Measurements from ENCODE around the gene NUMBL.

The NUMBL gene

DNA sequence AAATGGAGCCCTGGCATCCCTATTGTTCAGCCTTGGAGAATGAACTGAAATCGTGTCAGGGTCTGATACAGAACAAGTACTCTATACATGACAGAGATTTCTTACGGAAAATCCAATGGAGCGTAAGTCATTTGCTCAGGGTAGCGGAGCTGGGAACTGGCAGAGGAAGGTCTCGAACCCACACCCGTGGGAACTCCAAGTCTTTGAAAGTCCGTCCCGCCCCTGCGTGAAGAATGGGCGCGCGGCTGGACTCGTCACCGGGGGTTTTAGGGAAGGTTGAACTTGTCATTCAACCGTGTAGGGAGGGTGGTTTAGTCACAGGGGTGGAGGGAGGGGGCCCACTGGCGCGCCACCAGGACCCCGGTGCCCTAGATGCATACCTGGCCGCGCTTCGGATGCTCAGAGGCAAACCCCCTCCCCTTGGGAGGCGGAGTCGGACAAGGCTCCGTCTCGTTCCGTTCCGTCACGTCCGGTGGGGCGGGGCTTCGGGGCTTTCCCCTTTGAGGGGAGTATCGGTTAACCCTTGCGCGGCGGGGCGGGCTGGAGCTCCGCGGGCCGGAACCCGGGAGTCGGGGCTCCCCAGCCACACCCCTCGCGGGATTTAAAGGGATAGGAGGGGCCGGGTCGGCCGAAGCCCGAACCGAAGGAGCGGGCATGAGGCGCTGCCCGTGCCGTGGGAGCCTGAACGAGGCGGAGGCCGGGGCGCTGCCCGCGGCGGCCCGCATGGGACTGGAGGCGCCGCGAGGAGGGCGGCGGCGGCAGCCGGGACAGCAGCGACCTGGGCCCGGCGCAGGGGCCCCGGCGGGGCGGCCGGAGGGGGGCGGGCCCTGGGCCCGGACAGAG lies 26.3 kb upstream of the NUMBL start, which contains the start of the genes COQ8B and ITPKC:
Gene COQ8B (minus strand): TSS at position 405 of the 843 bp plus-strand sequence. CDS start 2,254 bp downstream, outside the sequence.
Gene ITPKC (plus strand): TSS at position 631 of the 843 bp plus-strand sequence. CDS start 24 bp downstream, at position 655.
- peak; percentile 99 for DNase-seq (ENCODE audit: low spot score)

DNA sequence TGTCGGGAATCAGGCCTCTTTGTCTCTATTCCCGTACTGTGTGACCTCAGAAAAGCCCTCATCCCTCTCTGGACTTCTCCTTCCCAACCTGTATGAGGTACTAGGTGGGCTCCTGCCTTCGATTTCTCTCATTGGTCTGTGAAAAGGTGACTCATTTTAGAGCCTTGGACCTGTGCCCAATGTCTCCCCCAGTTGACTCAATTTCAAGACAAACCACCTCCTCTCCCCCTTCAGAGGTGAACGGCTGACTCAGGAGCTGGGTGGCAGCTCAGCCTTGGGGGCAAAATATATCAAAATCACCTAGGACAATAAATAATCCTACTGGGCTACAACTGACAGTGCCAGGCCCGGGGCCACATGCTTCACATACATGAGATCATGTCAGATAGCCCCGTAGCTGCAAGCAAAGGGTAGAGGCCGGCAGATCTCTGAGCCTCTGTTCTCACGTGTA lies 25.6 kb upstream of the NUMBL start:
- no peak for DNase-seq (ENCODE audit: low spot score)

DNA sequence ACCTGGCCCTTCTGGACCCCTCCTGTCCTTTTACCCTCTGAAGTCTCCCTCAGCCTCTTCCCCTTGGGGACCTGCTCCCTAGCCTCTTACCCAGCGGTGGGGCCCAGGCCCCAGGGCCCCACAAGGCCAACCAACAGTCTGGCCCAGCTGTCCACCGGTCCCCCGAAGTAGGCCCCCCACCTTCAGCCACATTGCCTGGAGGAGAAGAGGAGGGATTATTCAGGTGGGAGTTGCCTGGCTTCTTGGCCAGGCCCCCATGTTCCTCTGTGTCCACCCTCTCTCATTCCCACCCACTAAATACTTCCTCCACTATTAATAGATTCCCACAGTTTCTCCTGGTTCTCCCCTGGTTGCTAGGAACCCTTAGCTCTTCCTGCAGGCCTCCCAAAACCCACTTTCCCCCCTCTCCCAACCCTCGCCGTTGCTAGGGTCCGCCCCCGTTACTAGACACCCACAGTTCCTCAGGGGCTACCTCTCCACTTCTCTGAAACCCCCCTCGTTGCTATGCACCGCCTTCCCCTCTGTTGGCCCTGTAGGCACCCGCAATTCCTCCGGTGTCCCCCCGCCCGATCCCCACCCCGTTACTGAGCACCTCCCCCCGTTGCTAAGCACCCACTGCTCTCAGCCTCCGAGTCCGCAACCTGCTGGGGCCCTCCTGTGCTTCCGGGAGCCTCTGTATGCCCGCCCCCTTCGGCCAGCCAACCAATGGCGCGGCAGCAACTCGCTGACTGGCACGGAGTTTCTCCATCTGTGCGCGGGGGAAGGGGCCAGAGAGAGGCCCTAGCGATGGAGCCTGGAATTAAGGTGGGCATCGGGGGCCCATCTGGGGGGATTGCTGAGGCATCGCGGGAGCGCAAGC lies 24.2 kb upstream of the NUMBL start:
- peak; percentile 96 for DNase-seq (ENCODE audit: low spot score)

DNA sequence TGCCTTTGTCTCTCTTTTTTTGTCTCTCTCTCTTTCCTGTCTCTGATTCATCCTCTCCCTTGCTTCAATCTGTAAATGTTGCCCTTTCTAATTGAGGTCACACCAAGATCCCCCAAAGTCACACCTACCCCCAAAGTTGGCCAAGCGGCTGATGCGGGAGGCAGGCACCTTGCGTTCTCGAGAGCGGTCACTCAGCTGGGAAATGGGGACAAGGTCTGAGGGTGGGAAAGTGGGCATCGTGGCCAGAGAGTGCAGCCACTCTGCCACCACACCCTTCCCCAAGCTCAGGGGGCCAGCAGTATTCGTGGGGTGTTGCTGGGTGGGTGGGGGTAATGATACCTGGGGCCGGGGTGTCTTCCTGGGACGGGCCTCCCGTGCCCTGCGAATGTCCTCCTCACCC lies 23.5 kb upstream of the NUMBL start:
- no peak for DNase-seq (ENCODE audit: low spot score)

DNA sequence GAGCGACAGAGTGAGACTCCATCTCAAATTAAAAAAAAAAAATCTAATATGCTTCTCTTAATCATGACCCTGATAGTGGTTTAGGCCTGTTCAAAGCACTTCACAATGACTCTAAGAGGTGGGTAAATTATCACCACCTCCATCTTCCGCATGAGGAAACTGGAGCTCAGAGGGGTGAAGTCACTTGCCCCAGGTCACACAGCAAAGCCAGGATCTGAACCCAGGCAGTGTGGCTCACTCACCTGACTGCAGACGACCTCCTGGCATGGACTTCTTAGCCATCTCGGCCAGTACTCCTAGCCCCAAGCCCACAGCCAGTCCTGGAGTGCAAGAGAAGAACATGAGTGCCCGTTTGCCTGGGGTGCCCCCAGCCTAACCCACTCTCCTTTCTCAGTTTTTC lies 19.4 kb upstream of the NUMBL start:
- DNase-seq (ENCODE audit: low spot score) = no peak

DNA sequence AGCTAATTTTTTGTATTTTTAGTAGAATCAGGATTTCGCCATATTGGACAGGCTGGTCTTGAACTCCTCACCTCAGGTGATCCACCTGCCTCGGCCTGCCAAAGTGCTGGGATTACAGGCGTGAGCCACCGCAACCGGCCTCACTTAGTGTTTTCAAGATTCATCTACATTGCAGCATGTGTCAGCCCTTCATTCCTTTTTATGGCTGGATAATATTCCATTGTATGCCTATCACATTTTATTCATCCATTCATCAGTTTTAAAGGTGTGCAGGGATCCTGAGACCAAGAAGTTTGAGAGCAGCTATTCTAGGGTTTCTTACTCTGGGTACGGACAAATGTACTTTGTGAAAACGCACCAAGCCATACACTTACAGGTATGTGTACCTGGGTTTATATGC lies 17.2 kb upstream of the NUMBL start:
- no peak for DNase-seq (ENCODE audit: low spot score)

DNA sequence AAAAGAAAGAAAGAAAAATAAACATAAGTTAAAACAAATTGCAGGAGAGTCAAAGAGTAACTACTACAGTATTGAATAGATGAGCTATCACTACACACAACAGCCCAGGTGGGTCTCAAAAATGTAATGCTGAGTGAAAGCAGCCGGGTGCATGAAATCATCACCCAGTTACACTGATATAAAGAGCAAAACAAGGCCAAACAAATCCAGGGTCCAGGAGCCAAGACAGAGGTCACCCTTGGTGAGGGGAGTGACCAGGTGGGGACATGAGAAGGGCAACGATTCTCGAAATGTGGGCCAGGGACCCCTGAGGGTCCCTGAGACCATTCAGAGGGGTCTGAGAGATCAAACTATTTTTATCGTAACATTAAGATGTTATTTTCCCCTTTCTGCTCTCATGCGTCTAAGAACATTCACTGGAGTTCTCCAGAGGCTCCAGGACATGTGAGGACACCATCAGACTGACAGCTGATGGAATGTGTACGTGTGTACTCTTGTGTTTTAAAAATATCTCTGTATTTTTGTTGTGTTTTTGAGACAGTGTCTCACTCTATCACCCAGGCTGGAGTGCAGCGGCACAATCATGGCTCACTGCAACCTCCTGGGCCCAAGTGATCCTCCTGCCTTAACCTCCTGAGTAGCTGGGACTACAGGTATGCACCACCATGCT lies 15.6 kb upstream of the NUMBL start:
- DNase-seq (ENCODE audit: low spot score) = no peak

DNA sequence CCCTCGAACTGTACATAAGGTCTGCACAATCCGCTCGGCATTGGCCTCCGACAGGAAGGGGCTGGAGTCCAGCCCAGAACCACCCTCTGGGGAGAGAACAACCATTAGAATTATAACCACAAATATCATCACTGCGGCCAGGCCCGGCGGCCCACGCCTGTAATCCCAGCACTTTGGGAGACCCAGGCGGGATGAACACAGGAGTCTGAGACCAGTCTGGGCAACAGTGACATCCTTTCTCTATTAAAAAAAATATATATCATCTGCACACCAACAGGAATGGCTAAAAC lies 14.9 kb upstream of the NUMBL start:
- no peak for DNase-seq (ENCODE audit: low spot score)

DNA sequence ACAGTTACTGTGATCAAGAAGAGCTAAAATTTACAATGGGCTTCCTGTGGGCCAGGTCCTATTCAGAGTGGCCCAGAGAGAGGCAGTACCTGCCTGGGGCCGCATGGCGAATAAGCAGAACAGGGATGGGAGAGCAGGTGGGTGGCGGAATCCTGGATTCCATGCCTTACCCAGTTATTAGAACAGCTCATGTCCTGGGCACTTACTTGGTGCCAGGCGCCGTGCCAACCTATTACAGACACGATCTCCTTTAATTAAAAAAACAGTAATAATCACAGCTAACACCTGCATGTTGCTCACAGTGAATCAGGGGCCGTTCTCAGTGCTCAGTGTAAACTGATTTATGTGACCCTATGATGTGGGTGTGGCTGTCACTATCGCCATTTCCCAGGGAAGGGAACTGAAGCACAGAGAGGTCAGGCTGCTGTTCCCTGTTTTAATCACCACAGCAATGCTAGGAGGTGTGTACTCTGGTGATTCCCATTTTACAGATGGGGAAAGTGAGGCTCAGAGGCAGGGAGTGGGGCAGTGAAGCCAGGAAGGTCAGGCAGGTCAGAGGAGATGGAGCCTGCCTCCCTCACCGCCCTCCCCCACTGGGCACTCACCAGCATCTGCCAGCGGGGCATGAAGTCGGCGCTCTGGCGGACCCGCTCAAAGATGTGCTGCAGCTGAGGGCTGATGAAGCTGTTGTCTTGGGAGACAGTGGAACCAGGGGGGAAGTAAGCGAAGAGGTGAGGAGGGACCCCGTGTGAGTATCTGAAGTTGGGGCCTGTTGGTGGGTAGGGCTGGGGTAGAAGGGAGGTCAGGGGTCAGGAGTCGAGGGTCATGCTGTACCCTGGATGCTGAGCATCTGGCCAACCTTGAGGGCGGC lies 14.3 kb upstream of the NUMBL start:
- DNase-seq (ENCODE audit: low spot score) = no peak

DNA sequence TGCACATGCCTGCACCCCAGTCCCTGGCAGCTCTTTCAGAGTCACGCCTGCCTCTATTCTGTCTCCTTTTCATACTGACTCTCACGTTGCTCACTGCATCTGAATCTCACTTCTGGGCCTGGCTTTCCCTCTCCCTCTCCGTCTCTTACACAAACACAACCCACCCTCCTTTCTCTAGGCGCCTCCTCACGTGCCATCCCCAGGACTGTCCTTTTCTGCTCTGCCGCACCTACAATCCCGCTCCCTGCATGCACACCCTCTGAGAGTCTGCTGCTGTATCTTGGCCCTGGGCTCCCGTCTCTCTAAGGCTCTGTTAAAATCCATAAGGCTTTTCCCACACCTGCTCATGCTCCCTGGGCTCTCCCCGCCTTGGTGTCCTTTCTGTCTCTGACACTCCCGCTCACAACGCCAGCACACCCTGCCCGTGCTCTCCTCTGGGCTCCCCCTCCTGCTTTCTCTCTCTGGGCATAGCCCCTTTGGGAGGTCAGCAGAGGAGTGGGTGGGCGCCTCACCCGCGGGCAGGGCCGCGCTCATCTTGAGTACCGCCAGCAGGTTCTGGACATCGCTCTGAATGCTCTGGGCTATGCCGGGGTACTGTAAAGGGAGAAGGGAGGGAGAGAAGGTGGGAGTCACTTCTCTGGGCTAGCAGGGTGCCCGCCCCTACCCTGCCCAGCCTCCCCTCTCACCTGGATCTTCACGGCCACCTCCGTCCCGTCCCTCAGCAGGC lies 12.7 kb upstream of the NUMBL start:
- DNase-seq (ENCODE audit: low spot score) = no peak

DNA sequence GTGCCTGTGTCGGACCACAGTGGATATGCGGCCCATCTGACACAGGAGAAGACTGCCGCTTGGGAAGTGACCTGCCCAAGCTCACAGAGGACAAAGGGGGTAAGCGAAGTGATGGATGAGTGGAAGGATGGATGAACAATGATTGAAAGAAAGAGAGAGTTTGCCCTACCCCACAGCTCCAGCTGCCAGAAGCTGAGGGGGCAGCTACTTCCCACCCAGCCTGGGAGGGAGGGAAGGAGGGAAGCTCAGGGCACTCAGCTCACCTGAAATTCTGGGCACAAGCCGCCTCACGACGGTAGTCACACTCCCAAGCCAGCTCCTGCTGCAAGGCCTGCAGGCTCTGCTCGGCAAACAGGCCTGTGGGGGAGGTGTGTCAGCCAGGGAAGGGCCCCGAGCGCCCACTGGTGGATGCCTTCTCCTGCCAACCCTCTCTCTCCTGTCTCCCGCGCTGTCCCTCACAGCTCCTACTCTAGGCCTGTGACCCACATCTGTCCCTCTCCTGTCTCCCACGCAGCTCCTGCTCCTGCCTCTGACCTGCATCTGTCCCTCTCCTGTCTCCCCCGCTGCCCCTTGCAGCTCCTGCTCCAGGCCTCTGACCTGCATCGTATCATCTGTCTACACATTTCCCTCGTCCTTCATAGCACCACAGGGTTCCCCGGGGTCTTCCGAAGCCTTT lies 12.0 kb upstream of the NUMBL start:
- DNase-seq (ENCODE audit: low spot score) = peak; percentile 81

DNA sequence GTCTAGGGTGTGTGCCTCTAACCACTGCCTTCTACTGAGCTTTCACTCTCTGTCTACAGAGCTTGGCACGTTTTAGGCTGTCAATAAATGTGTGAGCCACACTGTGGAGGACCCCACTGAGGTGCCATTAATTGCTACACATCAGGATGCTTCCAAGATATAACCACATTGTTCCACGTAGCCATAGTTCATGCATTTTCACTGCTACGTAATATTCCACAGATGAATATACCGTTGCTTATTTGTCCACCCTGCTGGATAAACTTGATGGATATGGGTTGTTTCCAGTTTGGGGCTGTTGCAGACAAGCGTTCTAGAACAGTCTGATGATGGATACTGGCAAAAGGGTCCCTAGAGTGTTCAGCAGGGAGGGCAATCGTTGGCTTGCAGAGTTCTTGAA lies 11.3 kb upstream of the NUMBL start:
- no peak for DNase-seq (ENCODE audit: low spot score)

DNA sequence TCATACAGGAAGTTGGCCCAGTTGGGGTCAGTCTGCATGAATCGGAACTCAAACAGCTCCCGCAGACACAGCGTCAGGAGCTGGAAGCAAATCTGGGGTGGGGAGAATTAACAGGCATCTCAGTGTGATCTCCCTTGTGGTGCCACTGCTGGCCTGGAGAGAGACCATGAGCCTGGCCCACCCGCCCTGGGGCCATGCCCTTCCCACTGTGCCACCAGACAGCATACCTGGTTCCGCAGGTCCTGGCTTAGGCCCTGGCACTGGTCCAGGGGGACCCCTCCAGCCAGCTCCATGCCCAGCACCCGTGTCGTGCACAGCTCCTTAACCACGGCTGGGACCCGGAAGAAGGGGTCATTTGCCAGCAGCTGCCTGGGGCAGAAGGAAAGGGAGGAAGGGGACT lies 9.6 kb upstream of the NUMBL start:
- DNase-seq (ENCODE audit: low spot score) = no peak

DNA sequence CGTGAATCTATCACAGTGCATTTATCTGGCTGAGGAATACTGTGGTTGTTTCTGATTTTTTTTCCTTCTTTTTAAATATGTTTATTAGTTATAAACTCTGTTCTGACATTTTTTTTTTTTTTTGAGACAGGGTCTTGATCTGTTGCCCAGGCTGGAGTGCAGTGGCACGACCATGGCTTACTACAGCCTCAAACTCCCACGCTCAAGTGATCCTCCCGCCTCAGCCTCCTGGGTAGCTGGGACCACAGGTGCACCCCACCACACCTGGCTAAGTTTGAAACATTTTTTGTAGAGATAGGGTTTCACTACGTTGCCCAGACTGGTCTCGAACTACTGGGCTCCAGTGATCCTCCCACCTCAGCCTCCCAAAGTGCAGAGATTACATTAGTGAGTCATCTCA lies 6.6 kb upstream of the NUMBL start:
- no peak for DNase-seq (ENCODE audit: low spot score)

DNA sequence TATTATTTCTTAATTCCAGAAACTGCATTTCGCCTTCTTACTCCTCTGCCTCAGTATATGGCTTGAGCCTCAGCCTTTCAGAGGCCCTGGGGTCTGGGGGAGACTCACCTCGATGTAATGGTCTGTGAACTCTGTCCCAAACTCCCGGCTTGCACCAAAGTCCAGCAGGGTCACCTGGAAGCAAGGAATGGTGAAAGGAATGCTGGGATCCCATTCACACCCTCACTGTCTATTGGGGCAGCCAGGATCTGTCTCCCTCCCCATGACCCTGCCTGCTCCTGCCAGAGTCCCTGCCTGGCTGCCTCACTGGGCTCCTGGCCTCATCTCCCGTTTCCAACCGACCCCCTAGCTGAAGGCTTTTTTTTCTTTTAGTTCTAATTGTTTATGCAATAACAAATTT lies 5.4 kb upstream of the NUMBL start:
- DNase-seq (ENCODE audit: low spot score) = no peak

DNA sequence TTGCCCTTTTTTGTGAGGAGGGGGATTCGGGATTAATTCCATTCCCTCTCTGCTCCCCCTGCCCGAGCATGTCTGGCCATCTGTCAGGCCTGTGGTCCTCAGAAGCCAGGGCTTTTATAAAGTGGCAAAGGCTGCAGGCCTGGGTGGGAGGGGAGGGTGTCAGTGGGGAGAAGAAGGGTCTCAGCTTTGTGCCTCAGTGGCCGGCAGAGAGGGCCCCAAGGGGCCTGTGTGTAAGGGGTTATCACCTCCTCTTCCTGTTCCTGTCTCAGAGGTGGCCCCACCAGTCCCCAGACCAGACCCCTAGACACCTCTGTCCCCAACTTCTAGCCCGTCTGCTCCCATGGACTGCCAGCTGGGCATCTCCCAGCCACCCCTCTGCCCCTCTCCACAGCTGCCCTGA lies 3.4 kb upstream of the NUMBL start:
- DNase-seq (ENCODE audit: low spot score) = no peak

DNA sequence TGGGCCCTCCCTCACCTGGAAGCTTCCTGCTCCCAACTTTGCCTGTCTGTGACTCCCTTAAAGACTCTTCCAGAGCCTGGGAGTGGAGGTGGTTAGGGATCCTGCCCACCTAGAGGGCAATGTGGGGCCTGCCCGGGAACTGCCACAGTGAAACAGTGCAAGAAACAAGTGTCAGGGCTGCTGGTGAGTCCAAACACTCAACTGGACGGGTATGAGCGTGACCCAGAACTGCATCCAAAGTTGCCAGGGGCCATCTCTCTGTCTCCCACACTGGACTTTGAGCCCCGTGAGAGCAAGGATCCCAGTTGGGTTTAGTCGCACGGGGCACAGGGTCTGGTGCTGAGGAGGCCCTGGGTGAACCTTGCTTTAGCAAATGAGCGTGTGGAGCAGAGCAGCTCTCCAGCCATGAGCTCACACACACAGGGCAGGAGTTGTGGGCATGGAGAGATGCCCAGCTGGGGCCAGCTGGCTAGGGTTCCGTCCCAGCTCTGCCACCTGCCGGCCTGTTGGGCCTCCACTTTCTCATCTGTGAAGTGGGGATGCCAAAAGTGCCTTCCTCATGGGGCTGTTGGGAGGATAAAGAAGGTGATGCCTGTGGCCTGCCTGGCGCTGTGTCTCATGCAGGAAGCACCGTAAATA lies 2.8 kb upstream of the NUMBL start:
- no peak for DNase-seq (ENCODE audit: low spot score)

DNA sequence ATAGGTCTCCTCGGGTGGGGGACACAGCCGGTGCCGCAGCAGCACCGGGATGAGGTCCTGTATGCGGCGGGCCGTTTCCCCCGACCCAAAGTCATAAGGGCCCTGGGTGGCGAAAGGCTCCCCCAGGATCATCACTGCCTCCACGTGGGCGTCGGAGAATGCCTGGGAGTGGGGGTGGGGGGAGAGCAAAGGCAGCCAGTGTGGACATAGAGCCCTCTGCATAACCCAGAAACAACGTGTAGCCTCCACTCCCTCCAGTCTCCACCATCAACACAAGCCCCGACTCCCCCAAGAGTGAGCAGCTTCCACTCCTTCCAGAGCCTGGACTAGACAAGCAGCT lies 1.7 kb upstream of the NUMBL start:
- no peak for DNase-seq (ENCODE audit: low spot score)

DNA sequence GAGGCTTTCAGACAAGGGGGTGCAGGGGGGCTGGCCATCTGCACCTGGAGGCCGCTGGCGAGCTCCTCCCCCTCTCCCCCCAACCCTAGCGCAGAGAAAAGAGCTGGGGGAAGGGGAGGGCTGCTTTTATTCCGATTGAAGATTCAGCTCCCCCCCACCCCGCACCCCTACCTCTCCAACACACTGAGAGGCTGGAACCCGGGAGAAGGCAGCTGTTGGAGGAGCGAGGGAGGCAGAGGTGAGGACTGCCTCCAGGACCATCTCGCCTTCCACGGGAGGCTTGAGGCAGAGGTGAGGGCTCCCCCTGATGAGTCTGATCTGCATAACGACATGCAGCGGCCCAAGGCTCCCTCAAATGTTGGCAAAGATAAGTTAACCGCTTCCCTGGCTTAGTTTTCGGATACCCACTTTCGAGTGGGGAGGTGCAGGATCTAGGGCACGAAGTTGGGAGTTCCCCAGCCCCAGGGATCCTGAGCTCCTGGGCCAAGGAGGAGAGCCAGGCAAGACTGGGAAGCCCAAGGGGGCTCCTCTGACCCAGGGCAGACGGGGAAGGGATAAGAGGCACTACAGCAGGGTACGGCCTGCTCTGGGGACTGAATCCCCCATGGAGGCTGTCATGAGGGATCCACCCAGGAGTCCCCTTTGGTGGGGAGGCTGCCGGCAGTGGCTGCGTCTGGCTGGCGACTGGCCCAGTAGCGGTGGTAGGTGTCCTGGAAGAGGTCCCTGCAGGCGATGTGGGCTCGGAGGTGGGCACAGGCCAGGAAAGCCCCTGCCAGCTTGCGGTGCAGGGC lies 1.2 kb upstream of the NUMBL start:
- peak; percentile 57 for DNase-seq (ENCODE audit: low spot score)
